Cerebellar cortex (tissue), 1 donor: ENCODE data around the gene PSMD7.

ENCODE experiments used
- DNase-seq: peaks from one replicate; pipeline ENCODE4 v3.0.0-alpha.2; 2015; ENCODE audit warnings: low spot score

Gene PSMD7

DNA sequence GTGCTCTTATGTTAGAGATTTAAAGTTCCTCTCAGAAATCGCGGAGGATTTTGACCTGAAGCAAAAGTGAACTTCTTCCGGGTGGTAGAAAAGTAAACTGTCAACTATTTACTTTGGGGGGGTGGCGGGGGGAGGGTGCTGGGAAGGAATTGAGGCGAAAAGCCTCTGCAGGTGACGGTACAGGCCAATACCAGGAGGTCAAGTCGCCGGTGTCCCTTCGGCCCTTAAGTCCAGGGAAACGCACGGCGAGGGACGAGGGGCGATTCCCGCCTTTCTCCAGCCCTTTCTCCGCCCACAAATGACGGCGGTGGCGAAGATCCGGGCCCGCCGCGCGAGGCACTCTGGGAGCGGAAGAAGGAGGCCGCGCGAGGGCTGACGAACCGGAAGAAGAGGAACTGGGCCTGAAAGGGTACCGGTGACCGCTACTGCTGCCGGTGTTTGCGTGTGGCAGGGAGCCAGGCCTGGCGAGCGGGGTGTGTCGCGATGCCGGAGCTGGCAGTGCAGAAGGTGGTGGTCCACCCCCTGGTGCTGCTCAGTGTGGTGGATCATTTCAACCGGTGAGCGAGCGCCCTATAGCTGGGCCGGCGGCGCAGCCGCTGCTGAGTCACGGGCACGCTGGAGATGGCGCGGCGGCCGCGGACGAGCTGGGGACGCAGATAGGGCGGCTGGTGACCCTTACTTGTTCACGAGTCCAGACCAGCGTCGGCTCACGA is at the start of gene PSMD7:
TSS of gene PSMD7 (plus strand) at position 383 of the 713 bp plus-strand sequence. CDS start at position 484, 101 bp downstream.
- peak; percentile 87 for DNase-seq

DNA sequence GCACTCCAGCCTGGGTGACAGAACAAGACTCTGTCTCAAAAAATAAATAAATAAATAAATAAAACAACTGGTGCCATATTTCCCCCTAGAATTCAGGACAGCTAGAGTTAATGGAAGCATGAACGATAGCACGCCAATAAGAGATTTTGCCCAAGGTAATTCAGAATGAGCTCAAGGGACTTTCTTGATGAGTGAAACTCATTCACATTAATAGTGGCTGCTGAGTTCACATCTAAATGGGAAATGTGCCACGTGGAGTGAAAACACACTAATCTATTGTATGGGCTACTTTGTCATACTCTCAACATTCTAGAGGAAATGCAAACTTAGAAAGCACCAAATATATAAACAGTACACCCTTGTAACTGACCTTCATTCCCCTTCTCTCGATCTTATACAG is 47.4 kb upstream of the PSMD7 start:
- DNase-seq = no peak

DNA sequence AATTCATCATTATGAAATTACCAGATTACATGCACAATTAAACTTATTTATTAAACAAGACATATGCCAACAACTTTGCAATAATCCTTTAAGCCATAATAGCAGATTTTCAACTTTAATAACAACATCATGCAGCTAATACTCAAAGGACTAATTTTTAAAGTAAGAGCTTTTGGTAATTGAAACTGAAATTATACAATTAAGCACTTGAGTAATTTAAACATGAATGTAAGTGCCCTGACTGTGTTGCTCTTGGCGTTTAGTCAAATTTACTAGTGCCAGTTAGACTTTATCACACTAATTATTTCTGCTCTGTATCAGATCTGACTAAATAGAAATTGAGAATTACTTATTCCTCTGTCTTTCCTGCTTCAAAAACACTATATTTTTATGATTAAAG is 46.8 kb upstream of the PSMD7 start:
- DNase-seq = no peak

DNA sequence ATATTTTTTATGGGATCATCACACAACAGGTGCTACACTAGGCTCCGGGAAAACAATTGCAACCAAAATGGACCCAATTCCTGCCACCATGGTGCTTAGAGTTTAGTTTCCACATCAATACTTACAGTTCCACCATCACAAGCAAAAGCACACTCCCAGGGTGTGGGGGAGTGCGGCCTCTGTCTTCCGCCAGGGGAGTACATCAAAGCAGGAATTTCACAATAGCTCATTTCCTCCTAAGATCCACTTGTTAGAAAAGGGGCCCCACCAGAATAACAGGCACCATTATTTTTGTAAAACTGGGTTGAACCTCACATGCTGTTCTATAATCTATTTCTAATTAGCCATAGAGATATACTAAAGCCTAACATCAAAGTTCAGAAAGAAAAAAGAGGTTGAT is 44.3 kb upstream of the PSMD7 start:
- DNase-seq = no peak

DNA sequence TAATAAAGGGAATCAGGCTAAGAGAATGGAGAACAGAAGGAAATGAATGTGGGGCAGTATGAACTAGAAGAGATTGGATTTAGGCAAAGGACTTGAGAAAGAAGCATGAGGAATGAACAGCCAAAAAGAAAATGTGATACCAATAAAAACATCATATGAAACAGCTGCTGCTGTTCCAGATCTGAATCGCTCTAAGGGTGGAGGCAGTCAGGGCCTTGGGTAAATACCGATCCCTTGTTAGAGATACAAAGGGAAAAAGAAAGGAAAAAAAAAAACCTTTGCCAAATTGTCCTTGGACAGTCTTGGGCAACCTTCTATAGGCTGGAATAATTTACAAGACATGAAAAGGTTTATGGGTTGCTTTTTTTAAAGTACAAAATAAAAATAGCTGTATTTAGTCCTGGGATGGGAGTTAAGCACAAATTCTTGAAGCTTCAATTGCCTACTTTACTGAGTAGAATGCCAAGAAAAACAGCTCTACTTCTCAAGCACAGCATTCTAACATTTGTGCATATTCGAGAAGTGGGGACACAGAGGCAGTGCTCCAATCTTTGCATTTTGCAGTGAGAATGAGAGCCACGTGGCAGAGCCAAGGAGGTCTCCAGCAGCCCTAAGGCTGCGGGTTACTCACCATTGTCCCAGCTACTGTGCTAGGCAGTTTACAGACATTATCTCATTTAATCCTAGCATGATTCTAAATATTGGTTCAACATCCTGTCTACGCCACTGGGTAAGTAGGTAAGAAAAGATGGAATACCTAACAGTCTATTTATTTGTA is 43.3 kb upstream of the PSMD7 start:
- no peak for DNase-seq

DNA sequence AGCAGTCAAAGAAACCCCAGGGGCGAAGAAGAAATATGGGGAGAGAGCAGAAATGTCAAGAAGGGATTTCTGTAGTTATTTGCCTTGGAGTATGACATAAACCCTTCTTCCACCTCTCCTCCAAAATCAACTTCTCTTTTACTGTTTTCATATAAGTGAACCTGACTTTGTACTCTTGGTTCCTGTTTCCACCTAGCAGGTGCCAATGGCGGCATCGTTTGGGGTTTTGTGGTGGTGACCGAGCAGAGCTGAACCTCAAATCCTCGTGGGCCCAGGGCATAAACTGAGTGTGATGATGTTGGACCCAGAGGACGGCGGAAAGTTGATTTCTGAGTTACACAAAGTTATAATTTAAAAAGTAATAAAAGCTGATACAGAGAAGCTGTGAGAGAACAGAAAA is 39.6 kb upstream of the PSMD7 start:
- DNase-seq = no peak

DNA sequence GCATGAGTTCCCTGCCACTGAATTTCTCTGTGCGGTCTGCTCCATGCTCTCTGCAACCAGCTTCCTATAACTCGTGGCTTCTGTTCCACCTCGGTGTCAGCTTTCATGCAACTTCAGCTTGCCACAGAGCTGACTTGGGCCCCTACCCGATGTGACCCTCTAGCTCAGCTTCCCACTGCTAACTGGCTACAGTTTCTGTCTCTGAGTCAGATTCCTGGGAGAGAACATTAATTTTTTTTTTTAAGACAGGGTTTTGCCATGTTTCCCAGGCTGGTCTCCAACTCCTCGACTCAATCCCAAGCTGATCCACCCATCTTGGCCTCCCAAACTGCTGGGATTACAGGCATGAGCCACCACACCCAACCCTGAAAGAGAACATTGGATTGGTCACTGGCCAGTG is 35.5 kb upstream of the PSMD7 start:
- no peak for DNase-seq

DNA sequence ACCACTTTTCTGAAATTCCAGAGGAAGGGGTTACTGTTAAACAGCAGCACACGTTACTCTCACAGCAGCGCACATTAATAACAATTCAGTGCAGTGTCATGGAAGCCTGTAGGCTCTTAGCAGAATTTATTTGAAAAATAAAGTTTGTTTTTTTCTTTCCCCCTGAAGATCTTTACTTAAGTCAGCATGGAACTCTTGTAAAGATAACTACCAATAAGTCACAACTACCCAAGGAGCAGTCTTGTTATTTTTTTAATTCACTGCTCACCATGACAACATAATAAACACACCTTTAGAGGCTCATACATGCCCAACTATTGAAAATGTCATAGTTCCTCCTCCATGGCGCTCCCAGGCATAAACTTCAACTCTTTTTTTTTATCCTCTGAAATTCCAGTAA is 31.8 kb upstream of the PSMD7 start:
- DNase-seq = no peak

DNA sequence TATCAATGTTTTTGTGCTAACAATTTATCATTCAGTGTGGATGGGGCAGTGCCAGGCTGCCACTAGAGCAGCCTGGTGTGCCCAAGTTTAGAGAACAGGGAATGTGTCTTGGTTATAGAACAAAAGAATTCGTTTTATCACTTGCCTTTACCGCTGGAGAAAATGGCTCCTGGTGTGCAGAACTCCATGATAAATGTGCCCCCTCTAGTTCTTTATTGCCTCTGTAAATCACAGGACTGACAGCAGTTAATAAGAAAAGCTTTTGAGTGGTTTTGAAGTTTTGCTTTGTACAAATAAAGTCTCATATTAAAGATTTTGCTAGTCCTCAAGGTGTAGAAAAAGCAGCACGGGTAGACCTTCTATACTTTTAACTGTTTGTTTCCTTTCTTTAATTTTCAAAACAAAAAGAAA is 28.2 kb upstream of the PSMD7 start:
- no peak for DNase-seq

DNA sequence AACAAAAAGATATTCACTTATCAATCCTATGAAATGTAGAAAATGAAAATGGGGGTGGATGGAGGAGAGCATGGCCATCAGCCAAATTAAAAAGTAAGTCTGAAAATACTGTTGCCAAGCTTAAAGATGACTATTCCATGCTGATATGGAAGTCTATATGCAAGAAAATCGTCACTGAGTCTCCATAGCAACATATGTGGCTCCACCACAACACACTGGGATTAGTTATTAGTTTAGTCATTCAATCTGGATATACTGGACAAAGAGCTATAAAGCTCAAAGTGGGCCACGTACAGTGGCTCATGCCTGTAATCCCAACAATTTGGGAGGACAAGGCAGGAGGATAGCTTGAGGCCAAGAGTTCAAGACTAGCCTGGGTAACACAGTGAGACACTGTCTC is 24.7 kb upstream of the PSMD7 start:
- no peak for DNase-seq

DNA sequence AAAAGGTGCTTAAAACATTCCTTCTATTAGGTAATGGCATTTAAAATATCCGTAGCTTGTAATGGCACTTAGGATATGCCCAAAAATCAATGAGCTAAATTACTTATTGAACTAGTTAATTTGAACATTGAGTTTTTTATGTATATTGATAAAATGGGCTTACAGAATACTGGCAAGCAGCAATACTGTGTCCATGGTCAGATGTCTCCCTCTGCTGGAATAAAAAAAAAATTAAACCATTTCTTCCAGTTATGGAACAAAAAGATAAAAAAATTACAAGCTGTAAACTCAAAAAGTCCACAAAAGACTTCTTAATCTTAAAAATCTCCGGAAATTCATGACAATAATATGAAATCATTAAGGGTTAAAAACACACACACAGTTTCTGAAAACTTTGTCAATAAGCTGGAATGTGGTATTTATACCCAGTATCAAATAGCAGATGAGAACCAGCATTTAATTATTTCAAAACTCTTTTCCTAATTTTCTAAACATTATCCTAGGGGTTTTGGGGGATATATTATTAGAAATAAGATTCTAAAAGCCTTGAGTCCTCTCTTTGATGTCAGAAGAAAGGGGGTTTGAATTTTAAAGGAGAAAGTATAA is 21.5 kb upstream of the PSMD7 start:
- no peak for DNase-seq

DNA sequence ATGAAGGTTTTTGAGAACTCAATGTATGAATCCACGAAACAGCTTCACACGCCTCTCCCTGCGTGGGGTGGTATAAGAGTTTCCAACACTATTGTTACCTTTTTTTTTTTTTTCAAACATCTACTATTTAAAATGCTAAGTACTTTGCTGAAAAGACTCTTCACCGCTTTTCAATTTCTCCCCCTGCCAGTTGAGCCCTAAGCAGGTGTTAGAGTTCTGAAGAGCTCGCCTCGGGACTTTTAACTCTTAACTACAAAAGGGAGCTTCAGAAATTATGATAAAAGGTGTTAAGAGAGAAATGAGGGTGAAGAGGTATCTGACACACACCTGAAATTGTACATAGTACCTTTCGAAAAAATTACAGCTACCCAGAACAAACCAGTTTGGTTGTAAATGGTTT is 20.9 kb upstream of the PSMD7 start:
- no peak for DNase-seq

DNA sequence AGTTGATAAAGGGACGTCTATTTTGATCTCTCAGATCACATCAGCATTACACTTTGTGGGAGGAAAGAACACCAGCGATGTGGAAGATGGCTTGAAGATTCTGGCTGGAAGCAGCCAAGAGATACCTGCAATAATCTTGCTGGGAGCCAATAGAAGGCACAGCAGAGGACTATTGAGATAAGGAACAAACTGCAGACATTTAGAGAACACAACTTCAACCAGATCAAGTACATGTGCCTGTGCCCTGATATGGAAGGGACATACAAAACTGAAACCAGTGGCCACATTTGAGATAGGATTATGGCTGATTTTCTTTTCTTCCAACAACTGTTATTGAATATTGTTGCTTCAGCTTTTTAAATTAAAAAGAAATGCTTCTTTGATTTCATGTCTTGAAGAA is 18.6 kb upstream of the PSMD7 start:
- DNase-seq = no peak

DNA sequence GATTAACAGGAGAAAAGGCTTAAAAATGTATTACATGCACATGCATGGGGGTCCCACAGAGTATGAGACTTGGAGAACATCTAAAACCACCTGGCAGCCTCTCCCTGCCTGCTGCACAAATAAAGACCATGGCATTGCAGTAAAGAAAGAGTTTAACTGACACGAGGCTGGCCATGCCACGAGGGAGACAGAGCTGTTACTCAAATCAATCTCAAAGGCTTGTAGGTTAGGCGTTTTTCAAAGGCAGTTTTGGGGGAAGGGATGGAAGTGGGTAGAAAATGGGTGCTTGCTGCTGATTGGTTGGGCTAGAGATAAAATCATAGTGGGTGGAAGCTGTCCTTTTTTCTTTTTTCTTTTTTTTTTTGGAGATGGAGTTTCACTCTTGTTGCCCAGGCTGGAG is 17.3 kb upstream of the PSMD7 start:
- no peak for DNase-seq

DNA sequence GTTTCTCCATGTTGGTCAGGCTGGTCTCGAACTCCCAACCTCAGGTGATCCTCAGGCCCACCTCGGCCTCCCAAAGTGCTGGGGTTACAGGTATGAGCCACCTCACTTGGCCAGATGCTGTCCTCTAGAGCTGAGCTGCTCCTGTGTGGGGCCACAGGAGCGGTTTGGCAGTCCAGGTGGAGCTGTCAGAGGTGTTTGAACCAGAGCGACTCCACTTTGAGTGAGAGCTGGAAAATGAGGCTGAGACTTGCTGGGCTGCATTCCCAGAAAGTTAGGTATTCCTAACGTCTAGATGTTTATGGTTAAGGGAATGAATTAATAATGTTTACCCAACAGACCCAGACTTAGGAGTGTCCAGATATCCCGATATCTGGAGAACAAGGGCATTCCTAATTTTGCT is 16.8 kb upstream of the PSMD7 start:
- no peak for DNase-seq

DNA sequence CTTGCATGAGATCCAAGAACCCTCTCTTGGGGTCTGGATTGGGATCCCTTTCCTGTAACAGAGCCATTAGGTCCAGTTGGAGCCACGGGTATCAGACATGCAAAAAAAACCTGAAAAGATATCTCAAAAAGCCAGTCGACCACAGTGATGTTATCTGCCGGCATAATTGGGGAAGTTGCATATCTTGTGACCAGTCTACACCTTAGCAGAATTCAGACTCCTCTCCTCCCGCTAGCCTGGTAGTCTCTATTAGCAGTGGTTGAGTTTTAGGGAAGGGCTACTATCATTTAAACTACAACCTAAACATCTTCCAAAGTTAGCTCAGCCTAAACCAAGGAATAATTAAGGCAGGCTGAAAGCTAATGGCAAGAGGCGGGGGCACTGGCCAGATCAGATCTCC is 16.2 kb upstream of the PSMD7 start:
- DNase-seq = no peak

DNA sequence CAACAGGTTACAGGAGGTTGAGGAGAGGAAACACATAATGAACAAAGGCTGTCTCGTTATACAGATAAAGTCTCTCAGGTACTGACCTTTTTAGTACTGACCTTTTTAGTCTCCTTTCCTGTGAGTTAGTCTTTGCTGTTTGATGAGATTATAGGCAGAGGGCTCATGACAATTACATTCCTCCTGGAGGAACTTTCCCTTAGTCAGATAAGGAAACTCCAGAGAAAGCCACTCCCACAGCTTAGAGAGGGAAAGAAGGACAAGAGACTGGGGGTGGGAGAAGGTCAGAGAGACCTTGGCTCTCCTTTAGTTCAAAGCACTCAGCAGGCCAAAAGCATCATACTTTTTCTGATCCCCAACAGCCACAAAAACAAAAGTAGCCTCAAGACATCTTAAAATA is 15.3 kb upstream of the PSMD7 start:
- DNase-seq = no peak

DNA sequence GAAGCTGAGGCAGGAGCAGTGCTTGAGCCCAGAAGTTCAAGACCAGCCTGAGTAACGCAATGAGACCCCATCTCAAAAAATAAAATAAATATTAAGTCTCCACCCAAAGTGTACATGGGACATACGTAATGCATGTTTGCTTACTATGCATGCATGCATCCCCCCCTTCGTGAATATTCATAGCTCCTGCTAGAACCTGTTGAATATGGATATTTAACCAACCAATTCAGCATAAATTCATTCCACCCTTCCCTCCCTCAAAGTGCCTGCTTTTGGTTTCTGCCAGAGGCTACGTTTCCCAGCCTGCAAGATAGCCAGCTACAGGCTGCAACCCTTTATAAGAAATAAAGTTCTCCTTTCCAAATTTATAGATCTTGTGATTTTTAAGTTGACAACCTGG is 12.9 kb upstream of the PSMD7 start:
- no peak for DNase-seq

DNA sequence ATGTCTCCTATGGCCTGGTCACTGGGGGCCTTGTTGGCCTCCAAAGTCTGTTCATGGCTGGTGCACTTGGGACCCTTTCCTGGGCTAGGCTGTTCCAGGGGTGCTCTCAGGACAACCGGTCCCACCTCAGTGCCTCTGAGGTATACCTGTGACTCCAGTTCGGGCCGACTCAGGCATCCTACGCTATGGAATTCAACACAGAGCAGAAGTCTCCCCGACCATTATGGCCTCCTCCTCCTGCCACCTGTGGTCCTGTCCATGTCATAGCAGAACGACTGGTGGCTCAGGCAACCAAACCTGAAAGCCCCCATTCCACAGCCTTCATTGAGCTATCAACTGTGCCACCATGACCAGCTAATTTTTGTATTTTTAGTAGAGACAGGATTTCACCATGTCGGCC is 8.5 kb upstream of the PSMD7 start:
- no peak for DNase-seq

DNA sequence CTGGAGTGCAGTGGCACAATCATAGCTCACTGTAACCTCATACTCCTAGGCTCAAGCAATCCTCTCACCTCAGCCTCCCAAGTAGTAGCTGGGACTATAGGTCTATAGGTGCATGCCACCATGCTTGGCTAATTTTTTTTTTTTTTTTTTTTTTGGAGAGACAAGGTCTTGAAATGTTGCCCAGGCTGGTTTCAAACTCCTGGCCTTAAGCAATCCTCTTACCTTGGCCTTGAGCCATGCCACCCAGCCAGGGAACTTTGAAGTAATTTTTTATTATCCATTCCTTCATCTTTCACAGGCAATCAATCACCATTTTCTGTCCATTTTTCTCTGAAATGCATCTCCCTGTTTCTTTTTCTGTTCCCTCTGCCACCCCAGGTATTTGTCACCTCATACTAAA is 6.3 kb upstream of the PSMD7 start:
- no peak for DNase-seq

DNA sequence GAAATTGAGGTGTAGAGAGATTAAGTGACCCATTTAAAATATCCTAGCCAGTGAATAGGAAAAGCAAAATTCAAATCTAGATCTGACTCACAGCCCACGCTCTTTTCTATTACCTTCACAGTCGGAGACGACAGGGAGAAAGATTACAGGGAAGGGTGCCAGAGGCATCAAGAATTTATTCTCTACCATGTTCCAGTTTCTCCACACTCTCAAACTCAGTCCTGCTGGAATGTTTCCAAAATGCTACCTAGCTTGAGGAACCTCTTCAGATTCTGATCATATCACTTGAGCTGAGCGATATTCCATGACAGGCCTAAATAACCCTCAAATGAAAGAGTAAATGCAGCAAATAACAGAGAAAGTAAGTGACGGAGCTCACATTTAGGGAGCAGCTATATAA is 5.4 kb upstream of the PSMD7 start:
- DNase-seq = no peak

DNA sequence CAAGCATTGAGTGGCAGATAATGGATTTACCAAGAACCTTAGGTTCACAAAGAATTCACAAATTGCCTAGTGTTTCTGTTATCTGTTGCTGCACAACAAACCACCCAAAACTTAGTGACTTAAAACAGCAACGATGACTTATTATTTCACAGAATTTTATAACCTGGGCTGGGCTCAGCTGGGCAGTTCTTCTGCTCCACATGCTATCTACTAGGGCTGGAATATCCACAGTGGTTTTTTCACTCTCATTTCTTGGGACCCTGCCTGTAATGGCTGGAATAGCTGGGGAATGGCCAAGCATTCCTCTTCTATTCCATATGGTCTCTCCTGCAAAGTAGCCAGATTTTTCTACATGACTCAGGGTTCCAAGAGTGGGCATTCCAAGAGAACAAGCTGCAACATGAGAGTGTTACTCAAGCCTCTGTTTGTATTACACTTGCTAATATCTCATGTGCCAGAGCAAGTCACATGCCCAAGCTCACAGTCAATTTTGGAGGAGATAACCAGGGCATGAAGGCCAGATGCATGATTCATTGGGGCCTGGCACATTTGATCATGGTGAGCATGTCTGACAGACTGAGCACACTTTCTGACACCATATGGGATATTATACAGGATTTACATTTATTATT is 4.9 kb upstream of the PSMD7 start:
- no peak for DNase-seq

DNA sequence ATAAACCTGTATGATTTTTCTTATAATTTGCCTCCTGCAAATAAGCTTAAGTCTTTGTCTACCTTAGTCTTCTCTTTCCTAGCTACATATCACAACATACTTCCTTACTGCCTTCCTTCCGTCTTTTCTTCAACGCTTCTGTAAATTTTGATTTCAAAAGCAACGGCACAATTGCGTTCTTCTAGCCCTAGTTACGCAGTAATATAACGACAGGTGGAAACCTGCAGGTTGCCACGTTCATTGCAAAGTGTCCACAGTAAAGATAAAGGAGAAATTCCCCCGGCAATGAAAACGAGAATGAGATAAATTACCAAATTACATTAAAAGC is 546 bp upstream of the PSMD7 start:
- DNase-seq = no peak
